GM19395 (cell line): ENCODE measurements around the gene BCL2L15.

Experiments used
- ATAC-seq: cut with Tn5 transposase; IDR thresholded peaks from one replicate; pipeline ENCODE4 v1.9.1; 2021; ENCODE audit warnings: mild to moderate bottlenecking, moderate library complexity; ENCODE audit not compliant: unreplicated experiment

Gene BCL2L15

DNA sequence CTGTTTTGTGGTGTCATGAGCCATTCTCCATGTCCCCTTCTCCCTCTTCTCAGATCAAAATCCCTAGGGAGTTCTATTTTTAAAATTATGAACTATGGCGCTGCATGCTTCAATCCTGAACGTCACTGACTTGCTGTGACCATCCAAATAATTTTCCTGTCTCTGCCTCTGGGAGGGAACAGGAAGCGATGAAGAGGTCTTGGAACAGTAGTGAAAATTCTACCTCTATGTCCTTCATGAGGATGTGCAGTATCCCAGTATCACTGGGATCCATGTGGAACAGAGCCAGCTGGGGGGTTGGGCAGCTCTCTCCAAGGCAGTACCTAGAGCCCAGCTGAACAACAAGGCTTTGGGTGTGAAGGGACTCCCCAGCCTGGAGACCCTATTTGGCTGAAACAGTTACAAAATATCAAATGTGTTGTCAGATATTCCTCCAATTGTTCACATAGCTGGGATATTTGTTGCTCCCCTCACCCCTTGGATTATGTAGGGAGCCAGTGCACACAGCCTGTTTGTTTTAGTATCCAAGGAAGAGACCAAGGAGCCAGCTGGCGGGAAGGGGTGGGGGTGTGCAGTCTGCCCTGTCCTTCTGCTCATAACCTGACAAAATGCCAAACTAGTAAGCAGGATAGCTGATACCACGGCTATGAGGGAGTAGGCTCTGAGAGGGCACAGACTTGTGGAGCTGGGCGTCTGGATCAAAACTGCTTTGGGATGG lies 25.4 kb upstream of the BCL2L15 start:
- ATAC-seq: no peak

GRCh38 chr1:113905435-113905861 lies 18.1 kb upstream of the BCL2L15 start:
- ATAC-seq: peak; percentile 5

- peak; percentile 90 for ATAC-seq
Measured at GRCh38 chr1:113904674-113905434, 17.5 kb upstream of the BCL2L15 start, which contains the start of the genes AP4B1 and DCLRE1B. AP4B1 (minus strand) TSS chr1:113904799; CDS start chr1:113904717, 82 bp downstream. DCLRE1B (plus strand) TSS chr1:113905326; CDS start chr1:113905587, 261 bp downstream.

DNA sequence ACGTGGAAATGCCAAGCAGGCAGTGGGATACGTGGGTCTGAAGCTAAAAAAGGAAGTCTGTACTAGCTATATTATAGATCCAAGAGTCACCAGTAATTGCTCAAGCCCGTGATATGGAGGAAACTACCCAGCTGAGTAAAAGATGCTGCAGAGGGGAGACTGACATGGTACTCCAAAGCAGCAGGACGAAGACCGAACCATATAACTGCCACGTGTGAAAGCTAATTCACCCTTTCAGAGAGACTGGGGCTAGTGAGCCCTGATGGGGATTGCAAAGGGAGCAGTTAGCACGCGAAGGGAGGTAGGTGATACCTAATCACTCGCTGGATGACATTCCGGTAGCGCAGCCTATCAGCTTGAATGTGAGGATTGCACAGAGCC lies 16.9 kb upstream of the BCL2L15 start:
- ATAC-seq: peak; percentile 45

DNA sequence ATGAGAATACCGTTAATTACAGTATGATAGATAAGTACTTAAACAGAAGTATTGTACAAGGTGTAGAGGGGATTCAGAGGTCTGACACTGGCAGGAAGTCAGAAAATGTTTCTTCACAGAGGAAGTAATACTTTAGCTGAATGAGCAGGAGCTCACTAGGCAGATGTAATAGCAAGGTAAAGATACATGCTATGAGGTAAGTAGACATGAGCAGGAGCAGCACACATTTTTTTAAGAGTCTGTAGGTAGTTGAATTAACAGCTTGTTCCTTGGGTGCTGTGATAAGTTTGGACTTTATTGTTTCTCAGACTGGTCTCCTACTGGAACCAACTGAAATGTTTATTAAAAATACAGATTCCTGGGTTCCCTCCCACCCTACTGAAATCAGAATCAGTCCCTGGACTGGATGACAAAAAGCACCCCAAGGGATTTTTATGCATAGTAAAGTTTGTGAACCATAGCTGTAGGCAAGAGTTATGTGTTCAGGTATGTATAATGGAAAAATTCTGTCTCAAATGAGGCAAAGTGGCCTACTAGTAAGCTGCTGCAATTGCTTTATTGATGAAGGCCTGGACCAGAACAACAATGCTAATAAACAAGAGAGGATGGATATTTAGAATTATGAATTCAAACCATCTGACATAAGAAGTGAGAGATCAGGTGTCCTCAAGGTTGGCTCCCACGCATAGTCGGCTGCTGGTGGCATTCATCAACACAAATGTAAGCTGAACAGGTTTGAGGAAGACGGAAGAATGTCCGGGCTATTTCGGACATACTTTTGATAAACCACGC lies 16.3 kb upstream of the BCL2L15 start:
- no peak for ATAC-seq

DNA sequence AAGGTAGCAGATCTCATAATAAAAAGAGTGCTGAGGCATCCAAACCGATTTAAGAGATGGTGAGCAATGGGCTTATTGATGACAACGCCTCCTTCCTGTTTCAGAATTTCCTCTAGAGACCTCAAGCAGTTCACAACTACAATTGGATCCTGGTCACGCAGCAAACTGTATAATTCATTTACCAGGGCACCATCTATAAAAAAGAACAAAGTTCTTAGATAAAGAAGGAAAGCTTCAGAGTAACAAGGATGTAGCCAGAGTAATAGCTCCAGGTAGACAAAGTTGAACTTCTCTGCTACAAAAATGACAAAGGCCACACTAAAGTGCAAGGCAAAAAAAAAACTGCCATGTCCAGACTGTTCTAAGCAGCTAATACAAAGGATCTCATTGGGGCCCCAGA lies 13.8 kb upstream of the BCL2L15 start:
- no peak for ATAC-seq

- ATAC-seq: no peak
Measured at GRCh38 chr1:113899111-113899510, 11.7 kb upstream of the BCL2L15 start.

DNA sequence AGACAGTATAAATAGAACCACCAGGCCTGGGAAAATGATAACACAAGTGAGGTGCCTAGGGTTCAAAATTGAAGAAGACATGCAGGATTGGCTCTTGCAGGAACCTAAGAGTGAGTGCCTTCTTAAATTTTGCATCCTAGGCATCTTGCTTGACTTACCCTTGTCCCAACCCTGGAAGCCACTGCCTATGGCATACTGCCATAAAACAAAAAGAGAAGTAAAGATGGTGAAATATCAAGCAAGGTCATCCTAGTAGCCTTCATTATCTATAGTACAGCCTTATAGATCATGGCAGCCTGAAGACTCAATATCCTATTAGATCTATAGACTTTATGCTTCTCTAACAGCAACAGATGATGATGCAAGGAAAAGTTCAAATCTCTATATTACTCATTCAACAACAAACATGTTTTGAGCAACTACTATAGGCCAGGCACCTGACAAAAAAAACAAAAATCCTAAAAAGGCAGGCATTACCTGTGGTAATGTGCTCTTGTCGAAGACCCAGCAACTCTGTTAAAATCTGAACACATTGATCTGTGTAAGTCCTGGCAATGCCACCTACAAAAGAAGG lies 10.9 kb upstream of the BCL2L15 start:
- ATAC-seq: no peak

GRCh38 chr1:113895961-113896360 lies 8.6 kb upstream of the BCL2L15 start:
- ATAC-seq: no peak

- no peak for ATAC-seq
Measured at GRCh38 chr1:113895098-113895497, 7.7 kb upstream of the BCL2L15 start.

DNA sequence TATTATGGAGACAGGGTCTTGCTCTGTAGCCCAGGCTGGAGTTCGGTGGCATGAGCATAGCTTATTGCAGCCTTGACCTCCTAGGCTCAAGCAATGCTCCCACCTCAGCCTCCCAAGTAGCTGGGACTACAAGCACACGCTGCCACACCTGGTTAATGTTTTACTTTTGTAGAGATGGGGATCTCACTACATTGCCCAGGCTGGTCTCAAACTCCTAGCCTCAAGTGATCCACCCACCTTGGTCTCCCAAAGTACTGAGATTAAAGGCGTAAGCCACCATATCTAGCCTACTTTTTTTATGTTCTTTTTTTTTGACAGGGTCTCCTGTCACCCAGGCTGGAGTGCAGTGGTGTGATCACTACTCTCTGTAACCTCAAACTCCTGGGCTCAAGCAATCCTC lies 5.9 kb upstream of the BCL2L15 start:
- ATAC-seq: no peak

- ATAC-seq: no peak
Measured at GRCh38 chr1:113891631-113892220, 4.3 kb upstream of the BCL2L15 start.

- ATAC-seq: no peak
Measured at GRCh38 chr1:113890816-113891215, 3.4 kb upstream of the BCL2L15 start.

- ATAC-seq: no peak
Measured at GRCh38 chr1:113886417-113887401, 672 bp downstream of the BCL2L15 start.

DNA sequence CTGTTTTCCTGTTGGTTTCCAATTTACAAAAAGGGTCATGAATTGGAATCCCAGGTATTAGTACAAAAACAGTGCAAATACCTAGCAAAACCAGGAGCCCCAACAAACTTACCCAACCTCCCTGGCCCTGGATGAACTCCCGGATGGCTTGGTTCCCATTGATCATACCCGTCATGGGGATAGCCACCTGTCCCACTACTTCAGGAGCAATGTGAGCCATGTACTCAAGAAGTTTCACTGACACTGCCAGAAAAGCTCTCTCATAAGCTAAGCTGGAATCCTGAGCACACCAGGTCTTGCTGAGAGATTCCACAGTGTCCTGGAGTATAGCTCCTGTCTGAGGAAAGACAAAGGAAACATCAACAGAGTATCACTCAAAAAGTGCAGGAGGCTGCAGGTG lies 5.7 kb downstream of the BCL2L15 start:
- ATAC-seq: no peak

DNA sequence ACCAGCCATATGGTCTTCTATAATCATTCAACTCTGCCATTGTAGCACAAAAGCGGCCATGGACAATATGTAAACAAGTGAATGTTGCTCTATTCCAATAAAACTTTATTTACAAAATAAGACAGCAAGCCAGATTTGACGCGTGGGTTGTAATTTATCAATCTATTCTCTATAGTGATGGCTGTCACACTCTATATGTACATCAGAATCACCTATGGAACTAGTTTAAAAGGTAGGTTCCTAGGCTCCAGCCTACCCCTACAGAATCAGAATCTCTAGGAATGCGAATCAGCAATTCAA lies 7.7 kb downstream of the BCL2L15 start:
- no peak for ATAC-seq

GRCh38 chr1:113876176-113876575 lies 11.2 kb downstream of the BCL2L15 start:
- ATAC-seq: no peak

DNA sequence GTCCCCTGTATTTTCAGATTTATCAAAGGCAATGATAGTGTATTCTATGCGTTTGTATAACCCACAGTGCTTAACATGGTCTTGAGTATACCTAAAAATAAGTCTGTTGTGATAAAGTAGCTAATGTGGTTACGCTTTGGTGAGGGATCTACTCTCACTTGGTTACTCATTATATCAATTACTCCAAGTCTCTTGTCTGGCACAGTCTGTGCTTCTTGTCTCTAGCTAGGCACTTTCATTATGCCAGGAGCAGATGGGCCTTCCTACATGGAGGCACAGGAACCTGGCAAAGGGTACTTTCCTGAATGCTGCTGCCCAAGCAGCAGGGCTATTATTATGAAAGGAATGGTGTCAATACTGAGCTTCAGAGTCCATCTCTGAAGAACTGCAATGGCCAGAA lies 11.7 kb downstream of the BCL2L15 start:
- no peak for ATAC-seq

GRCh38 chr1:113874012-113874879 lies 13.1 kb downstream of the BCL2L15 start:
- ATAC-seq: peak; percentile 40
